Activated naive CD4-positive, alpha-beta T cell treated with anti-CD3 and anti-CD28 coated beads, Interleukin-2, amount 10 ng/mL, durations not matched to agents 7 days and 5 days (primary cell): ENCODE data around the gene MAPK1.
"Not testable (repeated sequence)": the region's sequence is repeated elsewhere in the genome, so short reads cannot be mapped to it uniquely, and the experiment has no call there.

Source experiments
- CTCF ChIA-PET: fragments of 350-600 bp; sonication (Branson Sonifier 250); formaldehyde crosslinking; loops from one replicate; lab custom pipeline; 2021; ENCODE audit warnings: antibody characterized with exemption; lab: Charles Lee
- DNase-seq: peaks from one replicate; pipeline ENCODE4 v3.0.0-alpha.2; 2020
- H3K27ac Mint-ChIP-seq: one replicate; pipeline ENCODE4 v1.8.0; 2021; ENCODE audit warnings: mild to moderate bottlenecking, moderate library complexity, mixed read lengths
- H3K27me3 Mint-ChIP-seq: one replicate; pipeline ENCODE4 v1.8.0; 2021; ENCODE audit warnings: mild to moderate bottlenecking, mixed read lengths
- H3K36me3 Mint-ChIP-seq: one replicate; pipeline ENCODE4 v1.8.0; 2021; ENCODE audit warnings: mixed read lengths
- H3K4me1 Mint-ChIP-seq: one replicate; pipeline ENCODE4 v1.8.0; 2021; ENCODE audit warnings: mixed read lengths
- H3K4me3 Mint-ChIP-seq: one replicate; pipeline ENCODE4 v1.8.0; 2021; ENCODE audit warnings: mild to moderate bottlenecking, moderate library complexity, mixed read lengths
- H3K9me3 Mint-ChIP-seq: one replicate; pipeline ENCODE4 v1.8.0; 2021; ENCODE audit warnings: mixed read lengths

Gene MAPK1

DNA sequence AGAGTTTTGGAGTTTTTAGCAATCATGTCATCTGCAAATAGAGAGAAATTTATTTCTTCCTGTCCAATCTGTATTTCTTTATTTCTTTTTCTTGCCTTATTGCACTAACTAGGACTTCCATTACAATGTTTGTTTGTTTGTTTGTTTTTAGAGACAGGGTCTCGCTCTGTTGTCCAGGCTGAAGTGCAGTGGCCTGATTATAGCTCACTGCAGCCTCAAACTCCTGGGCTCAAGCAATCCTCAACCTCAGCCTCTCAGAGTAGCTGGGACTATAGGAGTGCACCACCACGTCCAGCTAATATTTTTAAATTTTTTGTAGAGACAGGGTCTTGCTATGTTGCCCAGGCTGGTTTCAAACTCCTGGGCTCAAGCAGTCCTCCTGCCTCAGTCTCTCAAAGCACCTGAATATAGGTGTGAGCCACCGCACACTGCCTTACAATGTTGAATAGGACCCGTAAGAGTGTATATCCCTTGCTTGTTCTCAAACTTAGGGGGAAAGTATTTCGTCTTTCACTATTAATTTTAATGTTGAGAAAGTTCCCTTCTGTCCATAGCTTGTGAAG, 29.6 kb upstream of the MAPK1 start:
- CTCF ChIA-PET, result interaction anchor here (0.7 kb wide), 1 partner anchor 75 kb away, joined by 3 read pairs; no protein-coding TSS in a partner anchor
- Mint-ChIP-seq H3K36me3 (no peaks in the 10 kb centered on the region), H3K4me3 (no peak overlapping the region), H3K4me1 (no peaks in the 10 kb centered on the region), H3K27ac (no peak overlapping the region), H3K27me3 (peaks cover 4% of the 10 kb centered on the region), H3K9me3 (no peaks in the 10 kb centered on the region)
- no peak for DNase-seq

DNA sequence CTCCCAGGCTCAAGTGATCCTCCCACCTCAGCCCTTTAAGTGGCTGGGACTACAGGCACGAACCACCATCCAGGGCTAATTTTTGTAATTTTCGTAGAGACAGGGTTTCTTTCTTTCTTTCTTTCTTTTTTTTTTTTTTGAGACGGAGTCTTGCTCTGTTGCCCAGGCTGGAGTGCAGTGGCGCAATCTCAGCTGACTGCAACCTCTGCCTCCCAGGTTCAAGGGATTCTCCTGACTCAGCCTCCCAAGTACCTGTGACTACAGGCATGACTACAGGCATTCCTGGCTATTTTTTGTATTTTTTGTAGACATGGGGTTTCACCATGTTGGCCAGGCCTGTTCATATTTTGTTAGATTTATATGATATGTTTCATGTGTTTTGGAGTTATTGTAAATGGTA, 28.8 kb upstream of the MAPK1 start:
- not testable (repeated sequence) for DNase-seq, H3K27ac Mint-ChIP-seq, H3K4me3 Mint-ChIP-seq, H3K36me3 Mint-ChIP-seq, H3K27me3 Mint-ChIP-seq, H3K9me3 Mint-ChIP-seq, H3K4me1 Mint-ChIP-seq
- CTCF ChIA-PET, result interaction anchor here (0.7 kb wide), 1 partner anchor 76 kb away, joined by 3 read pairs; no protein-coding TSS in a partner anchor

DNA sequence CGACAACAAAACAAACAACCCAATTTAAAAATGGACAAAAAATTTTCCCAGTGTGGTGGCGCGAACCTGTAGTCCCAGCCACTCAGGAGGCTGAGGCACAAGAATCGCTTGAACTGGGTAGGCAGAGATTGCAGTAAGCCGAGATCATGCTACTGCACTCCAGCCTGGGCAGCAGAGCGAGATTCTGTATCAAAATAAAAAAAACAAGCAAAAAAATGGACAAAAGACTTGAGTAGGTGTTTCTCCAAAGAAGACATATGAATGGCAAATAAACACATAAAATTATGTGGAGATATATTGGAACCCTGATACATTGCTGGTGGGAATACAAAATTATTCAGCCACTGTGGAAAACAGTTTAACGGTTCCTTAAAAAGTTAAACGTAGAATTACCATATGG, 27.4 kb upstream of the MAPK1 start:
- no peaks in the 10 kb centered on the region for H3K36me3 Mint-ChIP-seq
- peaks cover 4% of the 10 kb centered on the region for H3K27me3 Mint-ChIP-seq
- CTCF ChIA-PET, result no interaction called here
- no peak overlapping the region for H3K4me3 Mint-ChIP-seq
- no peaks in the 10 kb centered on the region for H3K9me3 Mint-ChIP-seq
- no peak overlapping the region for H3K27ac Mint-ChIP-seq
- H3K4me1 Mint-ChIP-seq, result no peaks in the 10 kb centered on the region
- no peak for DNase-seq

GRCh38 chr22:21889251-21889990, 22.0 kb upstream of the MAPK1 start:
- CTCF ChIA-PET, result no interaction called here
- Mint-ChIP-seq H3K4me3 (no peak overlapping the region), H3K27ac (no peak overlapping the region), H3K9me3 (no peaks in the 10 kb centered on the region), H3K36me3 (no peaks in the 10 kb centered on the region), H3K4me1 (no peaks in the 10 kb centered on the region), H3K27me3 (peaks cover 4% of the 10 kb centered on the region)
- DNase-seq, result no peak

DNA sequence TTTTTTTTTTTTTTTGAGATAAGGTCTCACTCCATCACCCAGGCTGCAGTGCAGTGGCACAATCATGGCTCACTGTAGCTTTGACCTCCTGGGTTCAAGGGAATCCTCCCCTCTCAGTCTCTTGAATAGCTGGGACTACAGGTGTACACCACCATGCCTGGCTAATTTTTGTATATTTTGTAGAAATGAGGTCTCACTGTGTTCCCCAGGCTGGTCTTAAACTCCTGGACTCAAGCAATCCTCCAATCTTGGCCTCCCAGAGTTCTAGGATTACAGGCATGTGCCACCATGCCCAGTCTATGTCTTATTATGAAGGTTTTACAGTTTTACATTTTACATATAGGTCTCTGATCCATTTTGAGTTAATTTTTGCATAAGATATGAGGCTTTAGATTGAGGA, 20.4 kb upstream of the MAPK1 start:
- no peaks in the 10 kb centered on the region for H3K36me3 Mint-ChIP-seq
- no peak overlapping the region for H3K4me3 Mint-ChIP-seq
- no peaks in the 10 kb centered on the region for H3K9me3 Mint-ChIP-seq
- H3K4me1 Mint-ChIP-seq, result no peaks in the 10 kb centered on the region
- CTCF ChIA-PET, result no interaction called here
- no peaks in the 10 kb centered on the region for H3K27me3 Mint-ChIP-seq
- H3K27ac Mint-ChIP-seq, result no peak overlapping the region
- DNase-seq, result no peak

DNA sequence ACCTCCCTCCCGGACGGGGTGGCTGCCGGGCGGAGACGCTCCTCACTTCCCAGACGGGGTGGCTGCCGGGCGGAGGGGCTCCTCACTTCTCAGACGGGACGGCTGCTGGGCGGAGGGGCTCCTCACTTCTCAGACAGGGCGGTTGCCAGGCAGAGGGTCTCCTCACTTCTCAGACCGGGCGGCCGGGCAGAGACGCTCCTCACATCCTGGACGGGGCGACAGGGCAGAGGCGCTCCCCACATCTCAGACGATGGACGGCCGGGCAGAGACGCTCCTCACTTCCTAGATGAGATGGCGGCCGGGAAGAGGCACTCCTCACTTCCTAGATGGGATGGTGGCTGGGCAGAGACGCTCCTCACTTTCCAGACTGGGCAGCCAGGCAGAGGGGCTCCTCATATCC, 16.5 kb upstream of the MAPK1 start:
- H3K27ac Mint-ChIP-seq, H3K9me3 Mint-ChIP-seq, H3K4me1 Mint-ChIP-seq, H3K4me3 Mint-ChIP-seq, DNase-seq, CTCF ChIA-PET, H3K36me3 Mint-ChIP-seq, H3K27me3 Mint-ChIP-seq: not testable (repeated sequence)

- H3K9me3 Mint-ChIP-seq, DNase-seq, H3K36me3 Mint-ChIP-seq, H3K4me3 Mint-ChIP-seq, CTCF ChIA-PET, H3K27ac Mint-ChIP-seq, H3K4me1 Mint-ChIP-seq, H3K27me3 Mint-ChIP-seq: not testable (repeated sequence)
Measured at GRCh38 chr22:21882754-21883333, 15.4 kb upstream of the MAPK1 start.

GRCh38 chr22:21881841-21882753, 14.7 kb upstream of the MAPK1 start:
- no peaks in the 10 kb centered on the region for H3K36me3 Mint-ChIP-seq
- no peak for DNase-seq
- H3K4me3 Mint-ChIP-seq, result no peak overlapping the region
- H3K9me3 Mint-ChIP-seq, result no peaks in the 10 kb centered on the region
- peaks cover 6% of the 10 kb centered on the region for H3K27me3 Mint-ChIP-seq
- no peaks in the 10 kb centered on the region for H3K4me1 Mint-ChIP-seq
- CTCF ChIA-PET, result no interaction called here
- no peak overlapping the region for H3K27ac Mint-ChIP-seq

GRCh38 chr22:21876486-21877176, 9.2 kb upstream of the MAPK1 start:
- Mint-ChIP-seq H3K9me3 (no peaks in the 10 kb centered on the region), H3K27ac (no peak overlapping the region), H3K36me3 (no peaks in the 10 kb centered on the region), H3K4me1 (peaks cover 7% of the 10 kb centered on the region), H3K4me3 (no peak overlapping the region), H3K27me3 (peaks cover 14% of the 10 kb centered on the region)
- DNase-seq, result no peak
- CTCF ChIA-PET, result interaction anchor here (1.6 kb wide), 1 partner anchor 76 kb away, joined by 5 read pairs; the partner anchor contains the start of gene PPM1F

- CTCF ChIA-PET, H3K27ac Mint-ChIP-seq, H3K27me3 Mint-ChIP-seq, H3K36me3 Mint-ChIP-seq, H3K4me1 Mint-ChIP-seq, H3K9me3 Mint-ChIP-seq, DNase-seq, H3K4me3 Mint-ChIP-seq: not testable (repeated sequence)
Measured at GRCh38 chr22:21874953-21875352, 7.5 kb upstream of the MAPK1 start.

- no peaks in the 10 kb centered on the region for H3K36me3 Mint-ChIP-seq
- CTCF ChIA-PET, result no interaction called here
Measured at GRCh38 chr22:21873619-21874018, 6.2 kb upstream of the MAPK1 start.

GRCh38 chr22:21872741-21873140, 5.3 kb upstream of the MAPK1 start:
- DNase-seq, H3K27me3 Mint-ChIP-seq, H3K9me3 Mint-ChIP-seq, H3K36me3 Mint-ChIP-seq, CTCF ChIA-PET, H3K4me3 Mint-ChIP-seq, H3K27ac Mint-ChIP-seq: not testable (repeated sequence)
- H3K4me1 Mint-ChIP-seq, result peaks cover 15% of the 10 kb centered on the region

More at GRCh38 chr22:21873619-21874018, 6.2 kb upstream of the MAPK1 start:
- Mint-ChIP-seq H3K4me3 (no peak overlapping the region), H3K9me3 (no peaks in the 10 kb centered on the region), H3K27me3 (peaks cover 8% of the 10 kb centered on the region), H3K4me1 (peaks cover 9% of the 10 kb centered on the region), H3K27ac (no peak overlapping the region)
- no peak for DNase-seq

DNA sequence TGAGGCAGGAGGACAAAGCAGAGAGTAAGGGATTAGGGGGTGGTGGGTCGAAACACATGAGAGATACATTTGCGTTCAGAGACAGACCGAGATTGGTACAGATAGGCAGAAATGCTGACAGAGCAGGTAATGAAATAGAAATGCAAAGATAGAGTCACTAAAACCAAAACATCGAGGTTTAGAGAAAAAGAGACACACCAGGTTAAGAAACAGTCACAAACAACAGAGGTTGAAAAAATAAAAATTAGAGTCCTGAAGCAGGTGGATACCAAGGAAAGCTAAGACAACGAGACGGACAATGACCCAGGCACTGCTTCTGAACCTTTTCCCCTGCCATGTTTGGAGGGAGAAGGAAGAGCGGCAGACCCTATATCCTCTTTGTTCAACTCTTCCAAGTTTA, 1.2 kb upstream of the MAPK1 start:
- H3K4me1 Mint-ChIP-seq, result peaks cover 36% of the 10 kb centered on the region
- no peaks in the 10 kb centered on the region for H3K27me3 Mint-ChIP-seq
- DNase-seq, result no peak
- H3K36me3 Mint-ChIP-seq, result peaks cover 17% of the 10 kb centered on the region
- H3K9me3 Mint-ChIP-seq, result no peaks in the 10 kb centered on the region
- CTCF ChIA-PET, result no interaction called here
- peak overlapping the region; percentile 89 for H3K27ac Mint-ChIP-seq
- peak overlapping the region; percentile 78 for H3K4me3 Mint-ChIP-seq
